H9 (cell line): ENCODE measurements around the gene MAPK6. TPM values are rescaled to one million over a fixed set of nuclear protein-coding genes. Genes with fewer than 3 reads are reported as not detected.
"Not testable (repeated sequence)": the region's sequence is repeated elsewhere in the genome, so short reads cannot be mapped to it uniquely, and the experiment has no call there.

ENCODE experiments used
- DNase-seq: peaks from one replicate; pipeline ENCODE4 v3.0.0-alpha.2; 2017
- H2AFZ ChIP-seq: one replicate; pipeline ENCODE4 v1.6.1; 2013; ENCODE audit warnings: mild to moderate bottlenecking, low read length, control low read depth, moderate library complexity
- H2AK5ac ChIP-seq: 2 replicates; pipeline ENCODE4 v1.6.1; 2013; ENCODE audit warnings: low read length, control low read depth, mixed read lengths; ENCODE audit not compliant: insufficient read length
- H2BK120ac ChIP-seq: one replicate; pipeline ENCODE4 v1.6.1; 2013; ENCODE audit warnings: low read depth, mild to moderate bottlenecking, low read length, control low read depth, inconsistent platforms; ENCODE audit not compliant: poor library complexity, severe bottlenecking
- H2BK12ac ChIP-seq: 2 replicates; pipeline ENCODE4 v1.6.1; 2013; ENCODE audit warnings: low read length, control low read depth, mixed read lengths, low read depth; ENCODE audit not compliant: insufficient read length
- H2BK15ac ChIP-seq: 2 replicates; pipeline ENCODE4 v1.6.1; 2013; ENCODE audit warnings: low read depth, low read length, control low read depth
- H2BK20ac ChIP-seq: one replicate; pipeline ENCODE4 v1.6.1; 2013; ENCODE audit warnings: low read depth, mild to moderate bottlenecking, low read length, control low read depth, inconsistent platforms; ENCODE audit not compliant: poor library complexity, severe bottlenecking
- H2BK5ac ChIP-seq: 2 replicates; pipeline ENCODE4 v1.6.1; 2013; ENCODE audit warnings: low read length, control low read depth, mixed read lengths; ENCODE audit not compliant: insufficient read length
- H3K14ac ChIP-seq: 2 replicates; pipeline ENCODE4 v1.6.1; 2013; ENCODE audit warnings: low read length, control low read depth; ENCODE audit not compliant: insufficient read depth
- H3K18ac ChIP-seq: 2 replicates; pipeline ENCODE4 v1.6.1; 2013; ENCODE audit warnings: low read depth, mild to moderate bottlenecking, mixed read lengths, low read length, control low read depth; ENCODE audit not compliant: insufficient read length
- H3K23ac ChIP-seq: 2 replicates; pipeline ENCODE4 v1.6.1; 2013; ENCODE audit warnings: low read length, control low read depth, mixed read lengths, low read depth; ENCODE audit not compliant: insufficient read length
- H3K23me2 ChIP-seq: 2 replicates; pipeline ENCODE4 v1.6.1; 2013; ENCODE audit warnings: low read depth, mild to moderate bottlenecking, mixed read lengths, low read length, control low read depth; ENCODE audit not compliant: insufficient read length, poor library complexity, severe bottlenecking
- H3K27ac ChIP-seq: 2 replicates; pipeline ENCODE4 v1.5.1; 2013; ENCODE audit warnings: low read length, control low read depth, mixed read lengths, low read depth; ENCODE audit not compliant: insufficient read length
- H3K27me3 ChIP-seq: 2 replicates; pipeline ENCODE4 v1.6.1; 2013; ENCODE audit warnings: low read length, control low read depth, inconsistent platforms; ENCODE audit not compliant: insufficient read depth
- H3K4ac ChIP-seq: 2 replicates; pipeline ENCODE4 v1.6.1; 2013; ENCODE audit warnings: low read depth, mild to moderate bottlenecking, control low read depth, inconsistent platforms, low read length, moderate library complexity
- H3K4me1 ChIP-seq: 2 replicates; pipeline ENCODE4 v1.6.1; 2013; ENCODE audit warnings: low read length, control low read depth, inconsistent platforms; ENCODE audit not compliant: insufficient read depth
- H3K4me2 ChIP-seq: 2 replicates; pipeline ENCODE4 v1.6.1; 2013; ENCODE audit warnings: low read length, control low read depth, mixed read lengths; ENCODE audit not compliant: insufficient read length, insufficient read depth
- H3K56ac ChIP-seq: 2 replicates; pipeline ENCODE4 v1.6.1; 2013; ENCODE audit warnings: low read depth, mild to moderate bottlenecking, mixed read lengths, low read length, control low read depth; ENCODE audit not compliant: insufficient read length
- H3K79me1 ChIP-seq: 2 replicates; pipeline ENCODE4 v1.6.1; 2013; ENCODE audit warnings: low read depth, mild to moderate bottlenecking, moderate library complexity, low read length, control low read depth, inconsistent platforms; ENCODE audit not compliant: insufficient read depth, poor library complexity, severe bottlenecking
- H3K79me2 ChIP-seq: 2 replicates; pipeline ENCODE4 v1.6.1; 2013; ENCODE audit warnings: low read length, control low read depth, inconsistent platforms; ENCODE audit not compliant: insufficient read depth
- H3K9ac ChIP-seq: 2 replicates; pipeline ENCODE4 v1.6.1; 2013; ENCODE audit warnings: low read length, control low read depth, mixed read lengths; ENCODE audit not compliant: insufficient read length; ENCODE audit errors: extremely low read depth
- H3K9me3 ChIP-seq: one replicate; pipeline ENCODE4 v1.6.1; 2013; ENCODE audit warnings: low read depth, low read length, inconsistent platforms; ENCODE audit not compliant: control insufficient read depth
- H3T11ph ChIP-seq: one replicate; pipeline ENCODE4 v1.6.1; 2013; ENCODE audit warnings: mild to moderate bottlenecking, low read length, control low read depth, inconsistent platforms
- H4K20me1 ChIP-seq: one replicate; pipeline ENCODE4 v1.6.1; 2013; ENCODE audit not compliant: control insufficient read depth, insufficient read length, insufficient read depth
- H4K5ac ChIP-seq: 2 replicates; pipeline ENCODE4 v1.6.1; 2013; ENCODE audit warnings: low read depth, mild to moderate bottlenecking, mixed read lengths, low read length, control low read depth; ENCODE audit not compliant: insufficient read length
- H4K8ac ChIP-seq: replicated peaks from 2 replicates; pipeline ENCODE4 v1.6.1; 2013; ENCODE audit warnings: low read length, control low read depth, mixed read lengths, low read depth; ENCODE audit not compliant: insufficient read length
- H4K91ac ChIP-seq: 2 replicates; pipeline ENCODE4 v1.6.1; 2013; ENCODE audit warnings: low read depth, mild to moderate bottlenecking, moderate library complexity, mixed read lengths, low read length, control low read depth; ENCODE audit not compliant: insufficient read length
- H3K27ac Mint-ChIP-seq, 3 experiments: 2 replicates in 2 of 3; 3 replicates in 1 of 3; pipeline ENCODE4 v1.8.0; 2020 to 2021; ENCODE audit warnings: mixed read lengths in 3 of 3, mild to moderate bottlenecking in 1 of 3, moderate library complexity in 1 of 3
- H3K27me3 Mint-ChIP-seq: 2 replicates; pipeline ENCODE4 v1.8.0; 2021; ENCODE audit warnings: low read depth, mild to moderate bottlenecking, moderate library complexity, mixed read lengths
- H3K36me3 Mint-ChIP-seq, 3 experiments: 2 replicates in 2 of 3; 3 replicates in 1 of 3; pipeline ENCODE4 v1.8.0; 2020 to 2021; ENCODE audit warnings: low read depth in 3 of 3, mixed read lengths in 3 of 3; ENCODE audit not compliant: insufficient read depth in 1 of 3
- H3K4me1 Mint-ChIP-seq, 2 experiments: 2 replicates each; pipeline ENCODE4 v1.8.0; 2020; ENCODE audit warnings: mixed read lengths in 2 of 2
- H3K4me3 Mint-ChIP-seq, 2 experiments: 2 replicates in 1 of 2; 3 replicates in 1 of 2; pipeline ENCODE4 v1.8.0; 2020 to 2021; ENCODE audit warnings: mild to moderate bottlenecking in 2 of 2, mixed read lengths in 2 of 2, moderate library complexity in 1 of 2
- H3K9me3 Mint-ChIP-seq, 2 experiments: 2 replicates in 1 of 2; 3 replicates in 1 of 2; pipeline ENCODE4 v1.8.0; 2020; ENCODE audit warnings: mild to moderate bottlenecking in 2 of 2, mixed read lengths in 2 of 2, moderate library complexity in 1 of 2
- WGBS: extraction: QIAGEN DNeasy Blood & Tissue Kit; methylation state at CpG from one replicate; pipeline ENCODE4 v1.1.7; 2013; ENCODE audit warnings: missing lambda C conversion rate, low lambda C conversion rate, mixed read lengths; ENCODE audit not compliant: insufficient read length; ENCODE audit errors: extremely low coverage; 5-methylcytosine and 5-hydroxymethylcytosine counted together
- total RNA-seq: library from RNA; stranded (reverse); gene quantifications from 2 replicates; pipeline ENCODE4 v1.2.1, GENCODE V29; 2021
- TF ChIP-seq, protein P1 (sequence below): fragments of 200-600 bp; sonication (generic); conservative IDR thresholded peaks from 3 replicates; pipeline ENCODE4 v1.8.0; 2021; ENCODE audit warnings: antibody characterized with exemption, mild to moderate bottlenecking

Gene MAPK6
- total RNA-seq, 1 experiment from 2014 or later = 88.6 TPM

DNA sequence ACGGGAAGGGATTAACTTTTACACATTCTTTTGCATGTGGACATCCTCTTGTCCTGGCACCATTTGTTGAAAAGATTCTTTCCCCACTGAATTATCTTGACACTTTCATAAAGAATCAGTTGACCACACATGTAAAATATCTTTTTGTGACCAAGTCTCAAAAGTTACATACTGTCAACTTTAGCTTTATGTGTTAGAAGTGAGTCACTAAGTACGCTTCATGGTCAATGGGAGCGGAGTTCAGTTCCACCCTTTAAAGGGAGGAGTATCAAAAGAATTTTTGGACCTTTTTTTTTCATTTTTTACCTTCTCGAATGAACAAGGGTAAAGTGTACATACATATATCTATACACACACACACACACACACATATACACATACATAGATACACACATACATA, 35.4 kb downstream of the MAPK6 start:
- no peak overlapping the region for H2BK12ac ChIP-seq
- no peaks in the 10 kb centered on the region for H4K20me1 ChIP-seq
- no peak overlapping the region for H2BK5ac ChIP-seq
- H3K27me3 ChIP-seq = no peaks in the 10 kb centered on the region
- H3K27me3 Mint-ChIP-seq = no peaks in the 10 kb centered on the region
- no peak for DNase-seq
- no peak overlapping the region for H2BK20ac ChIP-seq
- no peak overlapping the region for H3K27ac Mint-ChIP-seq
- H4K91ac ChIP-seq = no peak overlapping the region
- H3K4me3 Mint-ChIP-seq = no peak overlapping the region
- no peak overlapping the region for H3K56ac ChIP-seq
- H3K9ac ChIP-seq = no peak overlapping the region
- H2BK15ac ChIP-seq = no peak overlapping the region
- H3K79me2 ChIP-seq = 0 out of 2 replicates have a peak, but pooled peaks cover under 1% of the 10 kb centered on the region
- H4K5ac ChIP-seq = no peak overlapping the region
- no peak overlapping the region for H3K14ac ChIP-seq
- H3K4me2 ChIP-seq = no peak overlapping the region
- H3K4me1 Mint-ChIP-seq = no peaks in the 10 kb centered on the region
- H2BK120ac ChIP-seq = no peak overlapping the region
- H3K23me2 ChIP-seq = no peaks in the 10 kb centered on the region
- TF ChIP-seq, protein P1, sequence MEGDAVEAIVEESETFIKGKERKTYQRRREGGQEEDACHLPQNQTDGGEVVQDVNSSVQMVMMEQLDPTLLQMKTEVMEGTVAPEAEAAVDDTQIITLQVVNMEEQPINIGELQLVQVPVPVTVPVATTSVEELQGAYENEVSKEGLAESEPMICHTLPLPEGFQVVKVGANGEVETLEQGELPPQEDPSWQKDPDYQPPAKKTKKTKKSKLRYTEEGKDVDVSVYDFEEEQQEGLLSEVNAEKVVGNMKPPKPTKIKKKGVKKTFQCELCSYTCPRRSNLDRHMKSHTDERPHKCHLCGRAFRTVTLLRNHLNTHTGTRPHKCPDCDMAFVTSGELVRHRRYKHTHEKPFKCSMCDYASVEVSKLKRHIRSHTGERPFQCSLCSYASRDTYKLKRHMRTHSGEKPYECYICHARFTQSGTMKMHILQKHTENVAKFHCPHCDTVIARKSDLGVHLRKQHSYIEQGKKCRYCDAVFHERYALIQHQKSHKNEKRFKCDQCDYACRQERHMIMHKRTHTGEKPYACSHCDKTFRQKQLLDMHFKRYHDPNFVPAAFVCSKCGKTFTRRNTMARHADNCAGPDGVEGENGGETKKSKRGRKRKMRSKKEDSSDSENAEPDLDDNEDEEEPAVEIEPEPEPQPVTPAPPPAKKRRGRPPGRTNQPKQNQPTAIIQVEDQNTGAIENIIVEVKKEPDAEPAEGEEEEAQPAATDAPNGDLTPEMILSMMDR = no peak
- H3K4me1 ChIP-seq = no peaks in the 10 kb centered on the region
- no peak overlapping the region for H4K8ac ChIP-seq
- no CpG with 5 or more reads among the region's 4 CpGs for WGBS
- no peak overlapping the region for H2AFZ ChIP-seq
- no peak overlapping the region for H3K27ac ChIP-seq
- H2AK5ac ChIP-seq = no peak overlapping the region
- H3K36me3 Mint-ChIP-seq = peaks cover 26 to 57% (median 50%) of the 10 kb centered on the region in 3 experiments
- no peak overlapping the region for H3K4ac ChIP-seq
- H3K79me1 ChIP-seq = peaks cover 3% of the 10 kb centered on the region
- no peak overlapping the region for H3T11ph ChIP-seq
- H3K9me3 Mint-ChIP-seq = peaks cover 0 to 7% of the 10 kb centered on the region in 2 experiments; a peak in 3 of 5 replicates
- H3K18ac ChIP-seq = no peak overlapping the region
- no peaks in the 10 kb centered on the region for H3K9me3 ChIP-seq
- H3K23ac ChIP-seq = no peak overlapping the region

DNA sequence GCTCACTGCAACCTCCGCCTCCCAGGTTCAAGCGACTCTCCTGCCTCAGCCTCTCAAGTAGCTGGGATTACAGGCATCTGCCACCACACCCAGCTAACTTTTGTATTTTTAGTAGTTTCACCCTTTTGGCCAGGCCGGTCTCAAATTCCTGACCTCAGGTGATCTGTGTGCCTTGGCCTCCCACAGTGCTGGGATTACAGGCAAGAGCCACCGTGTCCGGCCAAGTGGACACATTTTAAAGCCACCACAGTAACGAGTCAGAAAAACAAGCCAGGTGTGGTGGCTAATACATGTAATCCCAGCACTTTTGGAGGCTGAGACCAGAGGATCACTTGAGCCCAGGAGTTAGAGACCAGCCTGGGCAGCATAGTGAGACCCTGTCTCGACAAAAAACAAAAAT, 35.8 kb downstream of the MAPK6 start:
- H4K91ac ChIP-seq, H3K4me2 ChIP-seq, H3K4me3 Mint-ChIP-seq, H3K27me3 ChIP-seq, H2BK5ac ChIP-seq, H3K23ac ChIP-seq, H3K9me3 ChIP-seq, H3K27ac ChIP-seq, H3K56ac ChIP-seq, H3T11ph ChIP-seq, H3K79me2 ChIP-seq, H3K4me1 ChIP-seq, H3K14ac ChIP-seq, H2AK5ac ChIP-seq, H2BK12ac ChIP-seq, H4K8ac ChIP-seq, H3K27ac Mint-ChIP-seq, H3K18ac ChIP-seq, H3K79me1 ChIP-seq, H3K9ac ChIP-seq, H2BK120ac ChIP-seq, H4K20me1 ChIP-seq, H4K5ac ChIP-seq, H3K23me2 ChIP-seq, H2BK20ac ChIP-seq, H2BK15ac ChIP-seq, H3K27me3 Mint-ChIP-seq, H2AFZ ChIP-seq, H3K9me3 Mint-ChIP-seq, DNase-seq, H3K4ac ChIP-seq, H3K4me1 Mint-ChIP-seq: not testable (repeated sequence)
- H3K36me3 Mint-ChIP-seq = peaks cover 24 to 58% (median 47%) of the 10 kb centered on the region in 3 experiments
- WGBS = no CpG with 5 or more reads among the region's 7 CpGs
